Measurements from ENCODE around the gene DUSP3. TPM values are rescaled to one million over a fixed set of nuclear protein-coding genes. Genes with fewer than 3 reads are reported as not detected.
A peak's percentile ranks its signal among the peaks of the same experiment; 100 is the strongest.

Gene DUSP3
- 10 to 100 TPM; 58.9 to 65.0 (median 60.8) TPM for polyA plus RNA-seq (ENCODE audit: insufficient read length in 3 of 3)

DNA sequence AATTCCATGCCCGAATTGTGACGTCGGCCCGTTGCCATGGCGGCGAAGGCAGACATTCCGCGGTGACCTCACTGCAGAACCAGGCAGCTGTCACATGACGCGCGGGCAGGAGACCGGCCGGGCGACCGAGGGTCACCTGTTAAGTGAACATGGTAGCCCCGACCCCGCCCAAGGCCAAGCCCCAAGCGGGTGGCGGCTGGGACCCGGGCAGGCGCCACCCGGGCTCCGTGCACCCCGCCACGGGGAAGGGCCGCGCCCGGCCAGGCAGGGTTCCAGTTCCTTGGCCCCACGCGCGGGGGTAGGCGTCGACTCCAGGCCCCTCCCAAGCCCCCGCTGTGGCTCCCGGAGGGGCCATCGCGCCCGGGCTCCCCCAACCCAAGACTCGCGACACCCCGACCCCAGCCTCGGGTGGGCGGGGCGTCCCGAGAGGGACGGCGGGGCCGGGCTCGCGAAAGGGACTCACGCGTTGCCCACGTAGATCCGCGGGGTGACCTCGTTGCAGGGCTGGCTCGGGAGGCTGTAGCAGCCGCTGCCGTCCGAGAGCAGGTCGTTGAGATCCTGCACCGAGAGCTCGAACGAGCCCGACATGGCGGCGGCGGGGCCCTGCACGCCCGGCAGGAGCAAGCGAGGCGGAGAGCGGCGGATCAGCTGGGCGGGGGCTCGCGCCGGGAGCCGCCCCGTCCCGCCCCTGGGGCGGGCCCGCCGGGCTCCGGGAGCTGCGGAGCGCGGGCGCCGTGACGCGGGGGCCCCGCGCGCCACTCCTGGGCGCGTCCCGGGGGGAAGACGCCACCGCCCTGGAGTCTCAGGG lies at the start of gene DUSP3:
DUSP3 (minus strand) TSS at position 641 of the 808 bp plus-strand sequence; CDS start at position 588, 53 bp downstream.
- DNase-seq (ENCODE audit: low read depth in 3 of 3, low spot score in 2 of 3) = peak; percentile 77 to 87 (median 85)

DNA sequence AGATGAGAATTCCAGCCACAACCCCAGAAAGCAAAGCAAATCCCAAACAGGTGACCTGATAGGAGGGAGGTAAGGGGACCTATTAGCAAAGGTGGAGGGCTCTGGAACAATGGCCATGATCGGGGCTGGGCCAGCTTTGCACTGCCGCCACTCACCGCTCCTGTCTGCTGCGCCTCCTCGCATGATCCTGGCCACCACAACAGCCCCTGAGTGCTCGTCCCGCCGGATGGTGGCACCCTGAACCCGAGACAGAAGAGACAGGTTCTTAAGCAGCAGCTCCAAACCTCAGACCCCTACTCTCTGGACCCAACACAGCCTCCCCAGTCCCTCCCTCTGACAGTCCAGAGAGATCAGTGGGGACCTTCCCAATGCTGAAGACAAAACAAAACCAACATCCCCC lies 48.8 kb upstream of the DUSP3 start:
- no peak for DNase-seq (ENCODE audit: low read depth in 3 of 3, low spot score in 2 of 3)

DNA sequence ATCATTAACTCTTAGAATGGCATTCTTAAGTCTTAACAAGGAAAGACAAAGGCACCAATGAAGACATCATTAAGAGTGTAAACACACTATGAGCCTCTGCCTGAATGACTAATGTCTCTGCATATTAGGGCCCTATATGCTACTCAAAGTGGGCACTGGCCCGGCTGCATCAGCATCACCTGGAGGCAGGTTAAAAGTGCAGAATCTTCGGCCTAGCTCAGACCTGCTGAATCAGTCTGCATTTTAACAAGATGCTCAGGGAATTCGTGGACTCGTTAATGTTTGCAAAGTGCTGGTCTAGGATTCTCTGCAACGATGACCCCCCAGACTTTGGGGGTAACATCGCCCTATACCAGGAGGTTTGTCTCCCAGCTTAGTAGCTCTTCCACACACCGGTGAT lies 47.4 kb upstream of the DUSP3 start:
- no peak for DNase-seq (ENCODE audit: low read depth in 3 of 3, low spot score in 2 of 3)

DNA sequence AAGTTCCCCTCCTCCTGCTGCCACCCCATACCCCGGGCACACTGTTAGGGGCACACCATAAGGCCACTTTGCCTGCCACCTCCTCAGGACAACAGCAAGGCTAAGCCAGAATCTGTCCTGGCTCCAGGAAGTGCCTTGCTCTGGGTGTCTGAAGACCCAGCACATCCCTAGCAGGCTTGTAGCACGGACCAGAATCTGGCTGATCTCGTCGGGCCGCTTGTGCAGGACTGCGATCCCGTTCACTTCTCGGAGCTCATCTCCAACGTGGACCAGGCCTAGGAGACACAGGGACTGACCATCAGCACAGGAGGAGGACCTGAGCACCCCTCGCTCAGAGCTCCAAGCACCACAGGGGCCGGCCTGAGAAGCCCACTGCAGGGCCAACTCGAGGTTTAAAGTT lies 46.8 kb upstream of the DUSP3 start:
- no peak for DNase-seq (ENCODE audit: low read depth in 3 of 3, low spot score in 2 of 3)

DNA sequence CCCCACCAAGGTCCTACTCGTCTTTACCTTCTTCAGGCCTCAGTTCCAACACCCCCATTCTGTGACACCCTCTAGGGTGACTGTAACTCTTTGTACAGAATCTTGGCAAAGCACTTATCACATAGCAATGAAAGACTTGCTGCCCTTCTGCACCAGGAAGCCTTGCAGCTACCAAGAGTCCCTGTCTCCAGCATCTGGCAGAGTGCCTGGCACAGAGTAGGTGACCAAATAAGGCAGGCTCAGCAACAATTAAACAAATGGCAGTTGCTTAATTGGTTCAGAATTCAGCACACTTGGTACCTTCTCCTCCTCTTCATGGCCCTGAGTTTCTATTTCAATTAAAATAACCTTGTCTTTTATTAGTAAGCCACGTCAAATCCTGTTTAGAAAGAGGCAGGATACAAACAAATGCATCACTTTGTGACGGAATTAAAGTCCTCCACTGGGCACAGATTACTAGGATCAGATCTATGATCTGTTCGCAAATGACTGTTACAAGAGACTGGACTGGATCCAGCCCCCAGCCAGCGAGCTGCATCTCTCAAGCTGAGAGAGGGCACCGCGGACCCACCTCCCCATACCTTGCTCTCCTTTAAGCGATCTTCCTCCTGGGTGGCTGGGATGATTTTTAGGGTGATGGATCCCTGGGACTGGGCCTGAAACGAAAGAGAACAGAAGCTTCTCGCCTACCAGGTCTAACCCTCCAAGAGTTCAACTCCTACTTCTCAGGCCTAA lies 44.7 kb upstream of the DUSP3 start:
- DNase-seq (ENCODE audit: low read depth in 3 of 3, low spot score in 2 of 3) = no peak

DNA sequence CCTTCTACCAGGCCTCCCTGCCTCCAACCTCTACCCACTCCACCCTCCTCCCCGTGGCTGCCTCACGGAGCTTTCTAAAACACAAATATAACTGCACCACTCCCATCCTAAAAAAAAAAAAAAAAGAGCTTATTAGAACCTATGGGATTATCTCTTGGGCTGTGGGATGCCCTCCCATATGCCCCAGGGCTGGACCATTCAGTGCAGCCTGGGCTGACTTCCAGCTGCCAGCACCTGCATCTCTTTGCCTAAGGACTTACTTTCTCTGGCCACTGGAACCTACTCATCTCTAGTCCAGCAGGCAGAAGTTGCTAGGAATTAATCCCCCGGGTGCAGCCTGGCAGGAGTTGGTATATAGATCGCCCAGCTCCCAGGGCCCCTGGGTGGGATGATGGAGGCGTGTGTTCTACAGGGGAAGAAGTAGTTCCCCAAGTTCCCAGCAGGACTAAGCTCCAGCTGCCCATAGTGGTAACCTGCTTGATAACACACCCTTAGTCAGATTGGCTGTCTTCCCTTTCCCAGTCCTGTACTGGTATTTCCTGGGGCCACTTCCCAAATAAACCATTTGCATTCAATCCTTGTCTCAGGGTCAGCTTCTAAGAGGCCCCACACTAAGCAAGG lies 43.9 kb upstream of the DUSP3 start:
- no peak for DNase-seq (ENCODE audit: low read depth in 3 of 3, low spot score in 2 of 3)

DNA sequence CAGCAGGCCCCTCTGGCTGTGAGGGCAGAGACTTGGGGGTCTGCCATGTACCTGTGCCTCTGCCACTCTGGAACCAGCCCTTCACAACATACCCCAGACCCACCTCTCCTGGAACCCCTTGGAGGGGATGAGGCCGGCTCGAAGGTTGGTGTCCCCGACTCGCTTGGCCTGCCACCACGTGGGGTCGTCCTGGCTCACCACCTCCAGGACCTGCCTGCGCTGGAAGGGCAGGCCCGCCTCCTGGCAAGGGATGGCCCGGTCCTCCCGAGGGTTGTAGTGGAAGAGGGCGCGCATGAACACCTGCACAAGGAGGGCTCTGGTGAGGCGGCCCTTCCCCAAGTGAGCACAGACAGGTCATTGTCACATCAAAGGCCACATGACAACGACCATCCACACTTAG lies 42.0 kb upstream of the DUSP3 start:
- DNase-seq (ENCODE audit: low read depth in 3 of 3, low spot score in 2 of 3) = no peak

DNA sequence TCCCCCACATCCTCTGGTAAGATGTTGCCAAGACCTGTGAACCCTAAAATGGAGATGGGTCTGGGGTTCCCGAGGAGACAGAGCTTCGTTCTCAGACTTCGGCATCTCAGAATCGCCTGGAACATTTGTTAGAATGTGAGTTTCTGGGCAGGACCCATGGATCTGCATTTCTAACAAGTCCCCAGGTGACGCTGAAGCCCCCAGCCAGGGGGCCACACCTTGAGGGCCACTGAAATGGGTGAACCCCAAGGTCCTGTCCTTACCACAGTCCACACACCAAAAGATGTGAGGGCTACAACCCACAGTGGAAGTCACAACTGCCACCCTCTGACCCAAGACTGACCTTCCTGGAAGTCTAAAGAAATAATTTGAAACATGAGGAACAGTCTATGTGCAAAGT lies 40.2 kb upstream of the DUSP3 start:
- no peak for DNase-seq (ENCODE audit: low read depth in 3 of 3, low spot score in 2 of 3)

DNA sequence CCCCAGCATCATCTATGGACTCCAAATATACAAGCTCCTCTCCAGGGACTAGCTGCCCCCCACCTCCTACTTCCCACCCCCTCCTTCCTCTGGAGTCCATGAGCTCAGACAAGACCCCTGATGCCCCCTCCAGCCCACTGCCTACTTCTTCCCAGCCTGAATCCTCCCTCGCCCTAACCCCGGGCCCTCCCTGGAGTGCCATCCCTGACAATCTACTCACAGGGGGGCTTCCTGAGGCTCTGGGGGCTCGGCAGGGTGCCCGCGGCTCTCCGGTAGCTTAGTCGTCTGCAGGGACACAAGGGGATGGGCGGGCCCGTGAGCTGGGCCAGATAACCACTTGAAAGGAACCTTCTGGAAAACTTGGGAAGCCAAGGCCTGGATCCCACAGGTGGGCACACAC lies 39.0 kb upstream of the DUSP3 start:
- DNase-seq (ENCODE audit: low read depth in 3 of 3, low spot score in 2 of 3) = no peak

DNA sequence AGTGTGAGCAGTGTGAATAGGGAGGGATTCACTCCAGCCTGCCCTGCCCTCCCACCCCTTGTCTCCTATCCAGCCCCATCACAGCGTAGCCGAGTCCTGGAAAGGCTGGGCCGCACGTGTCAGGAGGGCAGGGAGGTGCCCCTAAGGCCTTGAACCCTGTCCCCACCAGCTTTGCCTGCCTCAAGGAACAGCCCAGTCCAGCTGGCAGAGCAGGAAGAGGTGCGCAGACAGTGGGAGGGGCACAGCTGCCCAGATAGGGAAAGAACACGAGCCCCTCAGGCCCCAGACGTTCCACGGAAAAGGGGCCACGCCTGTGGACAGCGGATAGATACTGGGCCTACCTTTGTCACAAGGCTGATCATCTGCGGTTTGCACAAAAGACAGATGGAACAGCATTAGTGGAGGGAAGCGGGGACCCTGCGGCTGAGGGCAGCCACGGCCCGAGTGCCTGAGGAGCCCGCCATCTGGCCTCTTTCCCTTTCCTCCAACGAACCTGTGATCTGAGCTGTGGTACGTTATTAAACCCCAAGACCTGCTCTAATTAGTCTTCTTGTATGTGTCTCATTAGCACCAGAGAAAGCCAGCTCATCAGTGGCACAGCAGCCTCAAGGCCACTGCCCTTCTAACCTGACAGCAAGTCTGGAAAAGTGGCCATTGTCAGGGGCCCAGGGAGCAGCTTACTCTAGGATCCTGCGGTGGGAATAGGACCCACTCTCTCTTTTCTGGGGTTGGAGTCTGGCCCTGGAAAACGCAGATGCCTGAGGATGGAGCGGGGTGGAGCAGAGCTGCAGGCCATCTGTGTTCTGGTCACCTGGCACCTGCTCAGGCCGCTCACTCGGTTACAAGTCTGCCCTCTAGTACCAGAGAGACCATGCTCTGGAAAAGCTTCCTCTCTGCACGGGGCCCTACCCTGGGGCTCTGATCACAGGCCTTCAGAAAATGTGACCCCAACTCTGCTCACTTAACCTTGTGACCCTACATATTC lies 37.9 kb upstream of the DUSP3 start:
- no peak for DNase-seq (ENCODE audit: low read depth in 3 of 3, low spot score in 2 of 3)

DNA sequence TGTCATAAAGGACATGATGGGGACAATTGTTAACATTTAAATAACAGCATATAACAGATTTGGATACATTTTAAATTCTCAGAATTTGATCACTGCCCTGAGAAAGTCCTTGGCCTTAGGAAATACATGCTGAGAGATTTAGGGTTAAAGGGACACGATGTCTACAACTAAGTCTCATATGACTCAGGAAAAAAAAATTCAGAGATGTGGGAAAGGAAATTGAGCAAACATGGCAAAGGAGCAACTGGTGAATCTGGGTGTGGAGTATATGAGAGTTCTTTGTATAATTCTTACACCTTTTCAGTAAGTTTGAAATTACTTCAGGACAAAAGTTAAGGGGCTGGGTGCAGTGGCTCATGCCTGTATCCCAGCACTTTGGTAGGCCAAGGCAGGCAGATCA lies 35.9 kb upstream of the DUSP3 start:
- no peak for DNase-seq (ENCODE audit: low read depth in 3 of 3, low spot score in 2 of 3)

DNA sequence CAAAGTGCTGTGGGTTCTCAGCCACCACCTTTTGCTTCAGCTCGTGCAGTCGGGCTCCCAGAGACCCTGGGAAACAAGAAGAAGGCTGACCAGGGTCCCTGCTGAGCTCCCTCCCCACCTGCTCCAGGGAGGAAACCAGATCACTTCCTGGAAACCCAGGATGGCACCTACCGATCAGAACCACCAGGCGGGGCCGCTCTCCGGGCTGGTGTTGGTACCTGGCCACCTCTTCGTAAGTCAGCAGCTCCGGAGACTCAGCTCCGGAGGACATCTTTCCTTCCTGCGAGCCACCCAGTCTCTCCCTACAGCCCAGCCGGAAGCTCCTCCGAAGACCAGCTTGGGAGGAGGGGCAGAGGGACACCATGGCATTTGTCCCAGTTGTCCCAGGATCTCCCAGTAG lies 35.2 kb upstream of the DUSP3 start:
- no peak for DNase-seq (ENCODE audit: low read depth in 3 of 3, low spot score in 2 of 3)

DNA sequence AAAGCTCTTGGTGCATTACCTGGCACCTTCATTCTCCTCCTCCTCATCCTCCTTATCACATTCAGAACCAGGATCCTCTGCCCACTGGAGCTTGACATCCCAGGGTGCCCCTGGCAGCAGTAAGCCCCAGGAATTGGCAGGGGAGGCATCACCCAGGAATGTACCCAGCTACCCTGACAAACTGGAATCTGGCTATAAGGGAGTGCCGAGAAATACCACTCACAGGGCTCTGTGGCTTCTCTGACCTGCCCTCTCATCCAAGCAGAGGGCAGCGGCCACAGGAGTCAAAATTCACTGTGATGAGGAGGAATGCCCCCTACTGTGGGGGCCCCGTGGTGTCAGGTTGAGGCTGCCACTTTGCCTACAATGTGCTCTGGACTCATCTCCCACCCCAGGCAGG lies 34.6 kb upstream of the DUSP3 start:
- DNase-seq (ENCODE audit: low read depth in 3 of 3, low spot score in 2 of 3) = no peak

DNA sequence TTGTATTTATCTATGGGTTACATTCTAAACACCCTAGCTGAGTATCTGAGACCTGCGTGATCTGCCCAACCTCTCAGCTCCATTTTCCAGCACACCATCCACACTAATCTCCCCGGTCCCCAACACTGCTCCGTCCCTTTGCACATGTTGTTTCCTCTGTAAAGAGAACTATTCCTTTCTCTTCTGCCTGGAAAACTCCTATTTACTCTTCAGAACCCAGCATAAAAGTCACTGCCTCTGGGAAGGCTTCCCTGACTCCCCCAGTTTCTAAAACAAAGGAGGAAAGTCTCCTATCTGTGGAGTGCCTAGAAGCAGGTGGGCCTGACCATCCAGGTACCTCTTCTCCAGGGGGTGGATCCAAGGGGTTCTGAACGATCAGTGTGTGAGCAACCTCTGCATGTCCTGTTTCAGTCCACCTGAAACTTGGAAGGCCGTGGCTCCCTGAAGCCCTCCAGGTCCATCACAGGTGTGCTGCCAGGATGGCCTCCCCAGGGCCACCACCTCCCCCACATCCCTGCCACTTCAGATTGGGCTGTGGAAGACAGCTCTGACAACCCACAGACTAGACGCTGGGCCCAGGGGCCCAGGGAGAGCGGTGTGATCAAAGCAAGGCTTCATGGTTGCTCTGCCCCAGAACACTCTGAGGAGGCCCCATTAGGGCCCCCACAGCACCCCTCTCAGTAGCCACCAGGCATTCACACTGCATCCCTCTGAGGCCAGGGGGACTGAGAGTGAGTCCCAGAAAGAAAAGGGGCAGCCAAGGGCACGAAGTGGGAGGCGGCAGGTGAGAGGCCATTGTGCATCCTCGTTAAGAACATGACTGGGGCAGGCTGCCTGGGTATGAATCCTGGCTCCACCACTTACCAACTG lies 33.9 kb upstream of the DUSP3 start:
- no peak for DNase-seq (ENCODE audit: low read depth in 3 of 3, low spot score in 2 of 3)

DNA sequence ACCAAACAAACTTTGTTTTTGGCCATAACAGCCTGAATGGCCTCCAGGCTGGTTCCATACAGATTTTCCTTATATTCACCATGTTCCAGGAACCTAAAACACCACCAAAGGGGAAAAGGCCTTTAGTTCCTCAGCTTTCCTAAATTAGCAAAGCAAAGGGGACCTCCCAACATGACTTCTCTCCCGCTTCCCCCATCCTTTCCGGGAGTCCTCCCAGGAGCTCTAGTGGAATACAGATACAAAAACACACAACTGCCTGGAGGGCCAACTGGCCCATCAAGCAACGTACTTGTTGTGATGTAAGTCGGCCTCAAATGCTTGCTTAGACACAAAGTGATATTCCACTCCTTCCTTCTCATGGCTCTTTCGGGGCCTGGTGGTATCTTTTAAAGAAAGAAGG lies 32.0 kb upstream of the DUSP3 start:
- no peak for DNase-seq (ENCODE audit: low read depth in 3 of 3, low spot score in 2 of 3)

DNA sequence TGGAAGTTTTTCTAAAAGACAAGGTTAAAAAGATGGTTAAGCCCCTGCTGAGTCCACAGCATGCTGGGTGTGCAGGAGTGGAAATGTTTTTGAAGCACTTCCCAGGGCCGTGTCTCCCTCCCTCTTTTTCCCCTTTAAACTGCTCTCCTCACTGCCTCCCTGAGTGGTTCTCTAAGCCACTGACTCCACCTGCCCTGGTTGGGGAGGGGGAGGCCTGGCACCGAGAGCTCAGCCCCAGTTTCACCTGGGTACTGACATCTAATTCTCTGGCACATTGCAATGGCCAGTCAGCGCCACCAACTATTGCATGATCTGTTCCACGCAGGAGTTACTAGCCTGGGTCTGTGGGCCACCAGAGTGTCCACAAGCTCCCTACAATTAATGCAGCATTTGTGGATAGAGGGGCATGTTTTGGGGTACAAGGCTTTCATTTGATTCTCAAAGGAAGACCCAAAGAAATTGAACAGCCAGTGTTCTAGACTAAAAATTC lies 31.5 kb upstream of the DUSP3 start:
- no peak for DNase-seq (ENCODE audit: low read depth in 3 of 3, low spot score in 2 of 3)

DNA sequence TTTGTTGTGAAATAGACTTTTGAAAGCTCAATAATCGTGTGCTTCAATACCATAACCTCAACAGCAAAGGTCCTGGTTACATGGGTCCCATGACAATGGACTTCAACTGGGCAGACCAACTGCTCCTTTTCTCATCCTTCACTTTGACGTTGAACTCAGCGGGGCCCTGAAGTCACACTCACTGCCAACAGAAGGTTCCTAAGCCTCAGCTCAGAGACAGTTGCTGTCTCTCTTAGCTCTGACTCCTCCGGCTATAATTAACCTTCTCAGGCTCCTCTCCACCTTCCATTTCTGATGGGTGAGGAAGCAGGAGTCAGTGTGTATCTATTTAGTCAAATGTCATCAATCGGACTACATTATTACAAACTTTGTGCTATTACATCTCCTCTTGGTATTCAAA lies 30.3 kb upstream of the DUSP3 start:
- no peak for DNase-seq (ENCODE audit: low read depth in 3 of 3, low spot score in 2 of 3)

DNA sequence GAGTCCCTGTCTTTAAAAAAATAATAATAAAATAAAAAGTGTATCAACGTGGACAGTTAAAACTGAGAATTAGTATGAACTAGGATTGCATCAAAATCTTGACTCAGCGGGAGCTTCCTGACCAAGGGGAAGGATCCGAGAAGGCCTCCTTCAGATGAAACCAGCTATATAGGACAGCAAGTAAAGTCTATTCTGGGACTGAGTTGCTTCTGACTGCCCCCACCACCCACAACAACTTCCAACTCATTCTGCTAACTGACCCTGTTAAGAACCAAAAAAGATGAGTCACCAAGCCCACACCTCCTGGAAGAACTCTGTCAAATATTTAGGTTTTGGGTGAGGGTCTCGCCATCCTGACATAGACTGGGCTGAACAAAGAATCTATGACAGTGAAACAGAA lies 29.3 kb upstream of the DUSP3 start:
- DNase-seq (ENCODE audit: low read depth in 3 of 3, low spot score in 2 of 3) = no peak

DNA sequence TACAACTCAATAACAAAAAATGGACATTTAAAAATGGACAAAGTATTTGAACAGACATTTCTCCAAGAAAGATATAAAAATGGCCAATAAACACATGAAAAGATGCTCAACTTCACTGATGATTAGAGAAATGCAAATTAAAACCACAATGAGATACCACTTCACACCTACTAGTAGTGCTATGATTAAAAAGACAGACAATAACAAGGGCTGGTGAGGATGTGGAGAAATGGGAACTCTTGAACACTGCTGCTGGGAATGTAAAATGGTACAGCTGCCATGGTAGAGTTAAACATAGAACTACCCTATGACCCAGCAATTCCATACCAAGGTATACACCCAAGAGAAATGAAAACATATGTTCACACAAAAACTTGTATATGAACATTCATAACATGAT lies 26.3 kb upstream of the DUSP3 start:
- no peak for DNase-seq (ENCODE audit: low read depth in 3 of 3, low spot score in 2 of 3)

Measured in right renal cortex interstitium (tissue), 3 donors.